Gastroesophageal sphincter (tissue), 3 donors: ENCODE results near the gene EFR3B.

Experiments
- POLR2A ChIP-seq, 2 donors: fragments of 450-650 bp; IDR thresholded peaks; one replicate each; pipeline ENCODE4 v1.6.1; 2017; ENCODE audit warnings: antibody characterized with exemption in 2 of 2, mild to moderate bottlenecking in 2 of 2, moderate library complexity in 1 of 2
- TF ChIP-seq, protein P1 (sequence below), 4 experiments: fragments of 200-600 bp in 2 of 4; fragments of 450-650 bp in 2 of 4; sonication (generic) in 1 of 4; IDR thresholded peaks; one replicate each; pipeline ENCODE4 v1.5.1; 2017 to 2019; ENCODE audit warnings: antibody characterized with exemption in 4 of 4, mild to moderate bottlenecking in 2 of 4, moderate library complexity in 2 of 4

DNA sequence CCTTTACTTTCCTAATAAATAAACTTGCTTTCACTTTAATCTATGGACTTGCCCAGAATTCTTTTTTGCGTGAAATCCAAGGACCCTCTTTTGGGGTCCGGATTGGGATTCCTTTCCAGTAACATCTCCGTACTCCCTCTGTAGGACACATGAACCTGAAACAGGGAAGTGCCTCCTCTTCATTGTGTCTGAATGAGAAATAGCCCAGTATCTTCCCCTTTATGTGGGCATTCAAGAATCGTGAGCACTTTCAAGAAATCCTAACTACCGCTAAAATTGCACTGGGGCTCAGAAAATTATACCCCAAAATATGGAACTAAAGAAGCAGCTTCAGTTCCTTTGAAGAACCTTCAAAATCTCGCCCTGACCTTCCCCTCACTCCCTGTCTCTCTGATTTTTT is 134.3 kb downstream of the EFR3B start:
- TF ChIP-seq, protein P1, sequence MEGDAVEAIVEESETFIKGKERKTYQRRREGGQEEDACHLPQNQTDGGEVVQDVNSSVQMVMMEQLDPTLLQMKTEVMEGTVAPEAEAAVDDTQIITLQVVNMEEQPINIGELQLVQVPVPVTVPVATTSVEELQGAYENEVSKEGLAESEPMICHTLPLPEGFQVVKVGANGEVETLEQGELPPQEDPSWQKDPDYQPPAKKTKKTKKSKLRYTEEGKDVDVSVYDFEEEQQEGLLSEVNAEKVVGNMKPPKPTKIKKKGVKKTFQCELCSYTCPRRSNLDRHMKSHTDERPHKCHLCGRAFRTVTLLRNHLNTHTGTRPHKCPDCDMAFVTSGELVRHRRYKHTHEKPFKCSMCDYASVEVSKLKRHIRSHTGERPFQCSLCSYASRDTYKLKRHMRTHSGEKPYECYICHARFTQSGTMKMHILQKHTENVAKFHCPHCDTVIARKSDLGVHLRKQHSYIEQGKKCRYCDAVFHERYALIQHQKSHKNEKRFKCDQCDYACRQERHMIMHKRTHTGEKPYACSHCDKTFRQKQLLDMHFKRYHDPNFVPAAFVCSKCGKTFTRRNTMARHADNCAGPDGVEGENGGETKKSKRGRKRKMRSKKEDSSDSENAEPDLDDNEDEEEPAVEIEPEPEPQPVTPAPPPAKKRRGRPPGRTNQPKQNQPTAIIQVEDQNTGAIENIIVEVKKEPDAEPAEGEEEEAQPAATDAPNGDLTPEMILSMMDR (IDR thresholded peaks at IDR 0.05), result no peak
- TF ChIP-seq POLR2A (IDR thresholded peaks at IDR 0.05), result no peak
